ENCODE results near the gene CEP164.
"Not testable (repeated sequence)": the region's sequence is repeated elsewhere in the genome, so short reads cannot be mapped to it uniquely, and the experiment has no call there.

The CEP164 gene

DNA sequence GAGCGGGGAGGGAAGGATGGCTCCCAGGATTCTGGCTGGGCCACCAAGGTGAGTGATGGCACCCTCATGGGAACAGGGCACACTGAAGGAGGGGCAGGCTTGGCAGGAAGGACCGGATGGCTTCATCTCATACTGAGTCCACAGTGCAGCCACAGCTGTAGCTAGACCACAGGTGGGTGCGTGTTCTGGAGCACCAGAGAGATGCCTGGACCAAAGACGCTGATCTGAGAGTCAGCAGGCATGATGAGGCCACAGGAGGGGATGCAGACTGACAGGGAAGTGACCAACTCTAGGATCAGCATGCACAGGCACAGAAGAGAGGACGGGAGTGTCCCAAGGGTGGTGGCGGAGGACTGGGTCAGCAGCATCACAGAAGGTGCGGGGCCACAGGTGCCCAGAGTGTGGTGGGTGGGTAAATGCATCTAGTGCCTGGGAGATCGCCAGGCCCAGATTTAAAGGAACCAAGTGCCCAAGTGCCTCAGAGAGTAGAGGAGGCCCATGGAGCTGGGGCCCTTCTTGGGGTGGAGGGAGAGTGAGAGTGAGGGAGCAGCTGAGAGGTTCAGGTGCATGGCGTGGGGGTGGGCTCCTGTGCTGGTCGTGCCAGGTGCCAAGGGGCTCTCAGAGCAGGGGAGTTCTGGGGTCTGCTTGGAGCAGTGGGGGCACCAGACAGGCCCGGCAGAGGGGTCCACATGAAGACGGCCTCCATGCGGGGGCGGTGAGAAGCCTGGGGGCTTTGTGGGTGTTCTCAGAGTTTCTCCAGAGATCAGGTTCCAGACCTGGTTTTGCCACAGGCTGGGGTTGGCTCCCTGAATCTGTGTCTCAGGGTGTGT is 113.7 kb downstream of the CEP164 start:
- no peak for DNase-seq (ENCODE audit: low read depth)

DNA sequence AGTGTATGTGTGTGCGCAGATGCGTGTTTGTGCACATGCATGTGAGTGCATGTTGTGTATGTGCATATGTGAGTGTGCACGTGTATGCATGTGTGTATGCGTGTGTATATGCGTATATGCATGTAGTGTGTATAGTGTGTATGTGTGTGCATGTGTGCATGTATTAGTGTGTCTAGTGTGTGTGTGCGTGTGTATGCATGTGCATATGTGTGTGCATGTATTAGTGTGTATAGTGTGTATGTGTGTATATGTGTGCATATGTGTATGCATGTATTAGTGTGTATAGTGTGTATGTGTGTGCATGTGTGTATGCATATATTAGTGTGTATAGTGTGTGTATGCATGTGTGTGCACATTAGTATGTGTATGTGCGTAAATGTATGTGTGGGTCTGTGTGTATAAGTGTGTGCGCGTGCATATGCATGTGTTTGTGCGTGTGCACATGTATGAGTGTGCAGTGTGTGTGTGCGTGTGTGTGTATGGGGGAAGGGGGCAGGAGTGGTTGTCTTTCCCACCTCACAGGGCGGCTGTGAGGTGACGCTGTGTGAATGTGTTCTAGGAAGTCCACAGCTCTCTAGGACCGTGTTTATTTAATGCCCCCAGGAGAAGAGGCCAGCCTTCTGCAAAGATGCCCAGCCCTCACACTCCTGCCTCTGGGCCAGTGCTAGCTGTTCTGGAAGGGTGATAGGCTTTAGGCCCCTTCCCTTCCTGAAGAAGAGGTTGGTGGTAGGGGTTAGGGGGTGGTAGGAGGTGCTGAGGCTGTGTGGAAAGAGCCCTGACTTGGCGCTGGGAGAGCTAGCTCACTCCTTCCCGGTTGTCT is 114.6 kb downstream of the CEP164 start:
- DNase-seq (ENCODE audit: low read depth): no peak

DNA sequence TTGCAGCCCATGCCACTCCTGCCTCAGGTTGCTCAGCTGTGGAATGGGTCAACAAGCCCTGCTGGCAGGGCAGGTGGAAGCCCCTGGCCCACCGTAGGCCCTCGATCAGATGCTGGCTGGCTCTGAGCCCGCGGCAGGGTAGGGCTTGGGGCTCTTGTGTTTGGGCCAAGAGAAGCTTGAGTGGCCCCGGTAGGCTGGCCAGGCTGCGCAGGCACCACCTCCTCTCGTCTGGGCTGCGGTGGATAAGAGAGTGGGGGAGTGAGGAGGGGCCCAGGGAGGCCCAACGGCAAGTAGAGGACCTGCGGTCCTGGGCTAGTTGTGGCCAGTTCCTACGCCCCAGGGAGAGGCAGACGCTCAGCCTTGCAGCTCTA is 115.2 kb downstream of the CEP164 start:
- DNase-seq (ENCODE audit: low read depth): no peak

DNA sequence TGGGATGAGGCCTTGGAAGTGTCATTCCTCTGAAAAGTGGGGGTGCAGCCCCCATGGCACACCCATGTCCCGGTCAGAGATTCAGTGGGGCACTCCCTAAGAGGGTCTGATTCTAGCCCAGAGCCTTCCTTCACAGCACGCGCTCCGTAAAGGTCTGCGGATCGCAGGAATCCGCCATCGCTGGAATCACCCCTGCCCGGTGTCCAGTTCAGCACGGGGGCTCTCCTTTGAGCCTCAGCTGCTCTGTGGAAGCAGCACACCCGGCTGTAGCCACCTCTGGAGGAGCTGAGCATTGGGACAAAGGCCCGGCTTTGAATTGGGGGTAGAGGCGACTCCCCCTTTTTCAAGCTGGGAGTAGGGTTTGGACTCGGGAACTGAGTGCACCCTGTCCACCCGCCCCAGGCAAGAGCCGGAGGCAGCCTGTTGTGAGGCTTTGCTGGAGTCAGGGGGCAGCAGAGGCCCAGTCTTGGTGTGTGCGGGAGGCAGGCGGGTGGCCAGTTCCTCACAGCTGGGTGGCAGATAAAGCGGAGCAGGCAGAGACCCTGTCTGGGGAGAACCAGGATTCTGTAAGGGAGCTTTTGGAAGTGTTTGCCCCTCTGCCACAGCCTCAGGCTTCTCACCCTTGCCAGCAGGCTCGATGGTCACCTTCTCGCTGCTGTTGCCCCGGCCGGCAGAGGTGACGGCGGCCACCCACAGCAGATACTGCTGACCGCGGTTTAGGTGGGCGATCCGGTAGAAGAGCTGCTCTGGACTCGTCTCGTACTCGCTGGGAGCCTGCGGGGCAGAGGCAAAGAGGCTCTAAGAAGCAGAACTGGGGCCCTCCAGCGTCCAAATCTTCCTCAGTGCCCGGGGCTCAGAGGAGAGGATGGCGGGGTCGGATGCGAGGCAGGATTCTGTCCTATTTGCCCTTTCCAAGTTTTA is 115.9 kb downstream of the CEP164 start:
- DNase-seq (ENCODE audit: low read depth): no peak

DNA sequence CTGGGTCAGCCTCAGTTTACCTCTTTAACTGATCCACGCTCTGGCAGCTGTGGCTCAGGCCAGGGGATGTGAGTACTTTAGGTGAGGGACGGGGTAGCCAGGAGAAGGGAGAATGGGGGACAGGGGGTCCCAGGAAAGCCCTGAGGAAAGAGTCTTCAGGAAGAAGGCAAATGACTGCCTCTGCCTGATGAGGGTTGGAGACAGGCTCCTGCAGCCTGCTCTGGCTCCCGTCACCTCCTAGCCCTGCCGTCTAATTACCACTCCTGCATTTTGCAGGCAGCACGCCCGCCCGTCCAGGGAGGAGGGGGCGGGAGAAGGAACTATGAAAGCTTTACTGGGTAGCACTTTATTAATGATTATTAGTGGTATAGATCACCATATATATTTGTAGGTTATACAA is 116.6 kb downstream of the CEP164 start:
- DNase-seq (ENCODE audit: low read depth): no peak

DNA sequence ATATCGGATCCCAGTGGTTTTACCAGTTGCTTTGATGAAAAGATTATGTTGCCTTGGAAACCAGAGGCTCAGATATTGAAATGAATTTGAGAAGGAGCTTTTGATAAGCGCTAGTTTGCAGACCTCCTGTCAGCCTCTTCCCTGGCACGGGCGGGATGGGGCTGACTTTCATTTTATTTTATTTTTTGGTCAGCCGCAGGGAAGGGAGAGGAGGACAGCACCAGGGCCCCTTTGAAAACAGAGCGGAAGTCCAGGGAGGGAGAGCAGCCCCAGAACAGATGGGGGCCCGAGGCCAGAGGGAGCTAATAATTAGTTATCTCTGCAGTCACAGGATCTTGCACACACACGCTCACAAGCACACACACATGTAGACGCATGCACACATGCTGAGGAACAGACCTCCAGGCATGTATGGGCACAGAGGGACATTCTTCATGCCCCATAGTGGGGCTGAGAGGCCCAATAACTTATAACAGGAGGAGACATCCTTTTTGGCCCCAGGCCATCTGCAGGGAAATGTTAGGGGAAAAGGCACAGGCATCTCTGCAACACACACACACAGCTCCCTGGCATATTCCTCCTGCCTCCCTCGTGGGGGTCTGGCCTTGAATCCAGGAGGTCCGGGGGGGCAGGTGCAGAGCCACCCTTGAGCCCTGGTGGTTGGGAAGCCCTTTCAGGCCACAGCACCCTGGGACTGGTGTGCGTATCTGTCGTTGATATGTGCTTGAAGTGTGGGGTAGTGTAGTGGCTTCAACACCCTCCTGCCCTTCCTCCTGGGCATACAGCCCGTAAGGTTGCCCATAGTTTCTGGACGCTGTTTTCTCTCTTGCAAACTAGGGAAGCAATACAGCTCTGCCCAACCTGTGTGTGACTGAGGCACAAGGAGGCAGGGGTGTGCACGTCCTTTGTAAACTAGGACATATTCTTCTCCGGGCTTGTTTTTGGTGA is 117.3 kb downstream of the CEP164 start:
- no peak for DNase-seq (ENCODE audit: low read depth)

DNA sequence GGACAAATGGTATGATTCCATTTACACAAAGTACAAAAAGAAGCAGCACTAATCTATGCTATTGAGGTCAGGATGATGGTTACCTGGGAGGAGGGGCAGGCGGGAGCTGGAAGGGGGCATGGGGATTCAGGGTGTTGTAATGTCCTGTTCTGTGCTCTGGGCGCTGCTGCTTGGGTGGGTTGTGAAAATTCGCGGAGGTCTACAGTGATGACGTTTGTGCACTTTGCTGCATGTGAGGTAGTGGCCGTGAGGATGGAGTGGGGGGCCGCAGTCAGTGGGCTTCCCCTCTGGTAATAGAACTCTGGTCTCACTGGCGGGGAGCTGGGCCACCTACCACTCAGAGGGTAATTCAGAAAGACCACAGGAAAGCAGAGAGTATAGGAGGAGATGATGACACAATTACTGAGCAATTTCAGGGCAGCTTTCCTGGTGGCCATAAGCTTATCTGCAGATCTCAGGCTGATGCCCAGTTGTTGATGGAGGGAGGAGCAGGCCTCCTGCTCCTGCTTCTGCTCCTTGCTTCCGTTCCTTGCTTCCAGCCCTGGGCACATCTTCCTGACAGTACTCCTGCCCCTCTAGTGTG is 121.5 kb downstream of the CEP164 start:
- DNase-seq (ENCODE audit: low read depth): no peak

DNA sequence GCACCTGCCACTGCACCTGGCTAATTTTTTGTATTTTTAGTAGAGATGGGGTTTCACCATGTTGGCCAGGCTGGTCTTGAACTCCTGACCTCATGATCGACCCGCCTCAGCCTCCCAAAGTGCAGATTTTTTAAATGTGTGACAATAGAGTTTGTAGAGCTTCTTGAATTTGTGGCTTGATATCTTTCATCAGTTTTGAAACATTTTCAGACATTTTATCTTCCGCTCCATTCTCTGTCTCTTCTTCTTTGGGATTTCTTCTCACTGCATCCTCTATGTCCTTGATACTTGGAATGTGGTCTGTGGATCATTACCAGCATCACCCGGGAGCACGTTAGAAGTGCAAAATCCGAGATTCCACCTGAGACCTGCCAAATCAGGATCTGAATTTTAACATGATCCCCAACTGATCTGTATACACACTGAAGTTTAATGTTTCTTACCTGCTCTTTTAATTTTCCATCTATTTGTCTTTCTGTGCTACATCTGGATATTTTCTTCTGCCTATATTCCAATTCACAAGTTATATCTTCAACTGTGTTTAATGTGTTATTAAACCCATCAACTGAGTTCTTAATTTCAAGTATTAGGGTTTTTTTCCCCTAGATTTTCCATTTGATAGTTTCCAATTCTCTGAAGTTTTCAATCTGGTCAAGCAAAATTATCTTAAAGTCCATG is 126.4 kb downstream of the CEP164 start:
- no peak for DNase-seq (ENCODE audit: low read depth)

DNA sequence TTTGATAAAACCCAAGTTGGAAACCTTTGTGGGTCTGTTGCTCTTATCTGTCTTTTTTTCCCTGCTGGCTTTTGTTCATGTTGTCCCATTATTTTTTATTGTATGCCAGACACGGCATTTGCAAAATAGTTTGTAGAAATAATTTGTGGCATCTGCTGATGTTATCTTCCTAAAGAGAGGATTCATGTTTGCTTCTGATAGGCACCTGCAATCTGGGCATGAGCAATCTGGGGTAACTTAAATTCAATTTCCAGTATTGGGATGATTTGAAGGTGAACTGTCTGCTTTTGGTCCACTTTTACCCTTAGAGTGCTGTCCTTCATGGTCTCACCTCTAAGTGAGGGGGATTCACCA is 126.9 kb downstream of the CEP164 start:
- no peak for DNase-seq (ENCODE audit: low read depth)

DNA sequence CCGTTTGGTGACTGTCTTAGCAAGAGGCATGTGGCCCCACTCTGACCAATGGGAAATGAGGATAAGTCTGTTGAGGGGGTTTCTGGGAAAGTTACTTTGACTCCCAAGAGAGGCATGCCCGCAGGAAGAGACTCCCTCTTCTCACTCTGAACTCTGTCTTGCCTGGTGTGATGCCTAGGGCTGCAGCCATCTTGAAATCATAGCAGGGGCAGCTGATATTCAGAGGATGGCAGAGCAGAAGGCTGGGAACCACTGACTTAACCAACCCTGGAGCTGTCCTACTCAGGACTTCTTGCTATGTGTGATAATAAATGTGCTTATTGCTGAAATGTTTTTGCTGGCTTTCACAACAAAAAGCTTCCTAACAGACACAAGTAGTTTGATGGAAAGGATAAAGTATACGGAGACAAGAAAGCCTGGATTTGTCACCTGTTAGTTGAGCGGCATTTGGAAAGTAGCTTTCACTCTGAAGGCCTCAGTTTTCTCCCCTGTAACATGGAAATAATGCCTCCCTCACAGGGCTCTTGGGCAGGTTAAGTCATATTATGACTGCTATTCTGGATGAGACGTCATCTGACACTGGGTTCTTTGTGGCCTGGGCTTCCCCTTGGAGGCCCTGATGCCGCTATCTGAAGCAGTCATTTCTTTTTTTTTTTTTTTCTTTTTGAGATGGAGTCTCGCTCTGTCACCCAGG is 128.5 kb downstream of the CEP164 start:
- DNase-seq (ENCODE audit: low read depth): no peak

DNA sequence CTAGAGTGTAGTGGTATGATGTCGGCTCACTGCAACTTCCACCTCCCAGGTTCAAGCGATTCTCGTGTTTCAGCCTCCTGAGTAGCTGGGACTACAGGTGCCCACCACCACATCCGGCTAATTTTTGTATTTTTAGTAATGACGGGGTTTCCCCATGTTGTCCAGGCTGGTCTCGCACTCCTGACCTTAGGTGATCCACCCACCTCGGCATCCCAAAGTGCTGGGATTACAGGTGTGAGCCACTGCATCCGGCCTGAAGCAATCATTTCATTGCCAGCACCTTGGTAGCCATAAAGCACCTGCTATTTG is 129.0 kb downstream of the CEP164 start:
- DNase-seq (ENCODE audit: low read depth): not testable (repeated sequence)

DNA sequence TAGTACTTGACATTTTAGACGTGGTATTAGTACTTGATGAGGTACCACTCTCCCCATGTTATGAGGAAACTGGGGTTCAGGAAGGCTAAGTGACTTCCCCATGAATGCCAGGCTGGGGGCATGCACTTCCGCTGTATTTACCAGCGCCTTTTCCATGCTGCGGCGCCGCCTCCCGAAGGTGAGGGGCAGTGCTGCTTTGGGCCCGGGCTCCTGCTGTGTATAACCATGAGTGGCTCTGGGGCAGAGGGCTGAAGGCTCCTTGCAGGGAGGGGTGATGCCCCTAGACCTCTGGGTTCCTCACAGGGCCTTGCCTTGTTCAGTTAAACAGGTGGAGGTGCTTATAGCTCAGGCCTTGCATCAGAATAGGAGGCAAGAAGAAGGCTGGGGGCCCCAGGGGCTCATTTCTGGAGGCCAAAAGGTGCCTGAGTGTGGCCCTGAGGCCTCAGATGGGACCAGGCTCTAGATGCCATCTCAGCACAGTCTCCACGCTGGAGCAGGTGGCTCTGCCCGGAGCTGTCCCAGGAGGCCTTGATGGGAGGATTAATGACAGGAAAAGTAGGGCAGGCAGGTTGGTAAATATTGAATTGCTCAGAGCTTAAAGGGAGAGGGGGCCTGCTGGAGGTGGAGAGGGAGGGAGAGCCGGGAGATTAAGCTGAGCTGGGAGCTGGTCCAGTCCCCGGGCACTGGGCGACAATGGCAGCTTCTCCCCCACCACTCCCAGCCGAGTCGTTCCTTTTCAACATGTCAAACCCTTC is 129.6 kb downstream of the CEP164 start:
- DNase-seq (ENCODE audit: low read depth): no peak

DNA sequence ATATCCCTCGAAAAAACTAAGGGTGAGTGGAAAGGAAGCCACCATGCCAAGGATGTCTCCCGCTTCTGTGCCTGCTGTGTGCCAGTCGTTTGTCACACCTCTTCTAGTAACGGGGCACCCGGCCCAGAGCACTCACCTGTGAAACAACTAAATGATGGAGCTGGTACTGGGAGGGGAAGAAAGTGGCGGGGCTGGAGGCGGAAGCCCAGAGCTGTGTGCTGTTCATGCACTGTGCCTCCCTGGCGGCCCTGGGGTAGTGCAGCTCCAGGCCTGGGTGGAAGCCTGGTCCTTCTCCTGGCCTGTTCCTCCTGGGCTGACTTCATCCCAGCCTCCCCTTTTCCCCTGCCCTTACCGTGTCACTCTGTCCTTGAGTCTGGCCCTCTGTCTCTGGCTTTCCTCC is 130.2 kb downstream of the CEP164 start:
- no peak for DNase-seq (ENCODE audit: low read depth)

DNA sequence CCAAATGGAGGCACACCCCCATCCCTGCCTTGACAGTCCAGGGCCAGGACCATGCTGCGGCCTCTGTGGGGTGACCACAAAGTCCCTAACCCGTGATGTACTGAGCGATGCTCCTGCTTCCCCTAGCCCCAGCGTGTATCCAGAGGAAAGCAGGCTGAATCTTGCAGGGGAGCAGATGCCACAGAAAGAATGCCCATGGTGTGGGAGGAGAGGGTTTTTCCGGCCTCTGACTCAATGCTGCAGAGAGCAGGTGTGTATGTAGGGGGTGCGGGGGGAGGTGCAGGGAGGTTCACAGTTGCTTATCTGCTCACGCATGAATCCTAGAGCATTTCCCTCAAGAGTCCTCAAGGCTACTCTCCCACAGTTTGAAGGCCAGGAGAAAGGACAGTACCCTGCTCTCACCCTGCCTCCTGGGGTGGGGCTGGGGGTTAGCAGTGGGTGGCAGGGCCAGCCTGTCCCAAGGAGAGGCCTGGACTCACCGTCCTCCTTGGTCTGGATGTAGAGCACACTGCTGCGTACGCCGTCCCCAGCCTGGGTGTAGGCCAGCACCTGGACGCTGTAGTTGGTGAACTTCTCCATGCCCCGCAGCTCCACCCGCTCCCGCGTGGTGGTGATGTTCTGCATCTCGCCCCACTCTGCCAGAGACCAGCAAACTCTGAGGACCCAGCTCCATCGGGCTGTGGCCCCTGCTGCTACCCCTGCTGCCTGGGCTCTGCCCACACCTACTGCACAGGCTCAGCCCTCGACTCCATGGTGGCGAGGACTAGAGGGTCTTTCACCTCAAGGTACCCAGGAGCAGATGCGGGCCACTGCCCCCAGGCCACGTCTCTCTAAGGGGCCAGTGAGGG is 130.8 kb downstream of the CEP164 start:
- no peak for DNase-seq (ENCODE audit: low read depth)

DNA sequence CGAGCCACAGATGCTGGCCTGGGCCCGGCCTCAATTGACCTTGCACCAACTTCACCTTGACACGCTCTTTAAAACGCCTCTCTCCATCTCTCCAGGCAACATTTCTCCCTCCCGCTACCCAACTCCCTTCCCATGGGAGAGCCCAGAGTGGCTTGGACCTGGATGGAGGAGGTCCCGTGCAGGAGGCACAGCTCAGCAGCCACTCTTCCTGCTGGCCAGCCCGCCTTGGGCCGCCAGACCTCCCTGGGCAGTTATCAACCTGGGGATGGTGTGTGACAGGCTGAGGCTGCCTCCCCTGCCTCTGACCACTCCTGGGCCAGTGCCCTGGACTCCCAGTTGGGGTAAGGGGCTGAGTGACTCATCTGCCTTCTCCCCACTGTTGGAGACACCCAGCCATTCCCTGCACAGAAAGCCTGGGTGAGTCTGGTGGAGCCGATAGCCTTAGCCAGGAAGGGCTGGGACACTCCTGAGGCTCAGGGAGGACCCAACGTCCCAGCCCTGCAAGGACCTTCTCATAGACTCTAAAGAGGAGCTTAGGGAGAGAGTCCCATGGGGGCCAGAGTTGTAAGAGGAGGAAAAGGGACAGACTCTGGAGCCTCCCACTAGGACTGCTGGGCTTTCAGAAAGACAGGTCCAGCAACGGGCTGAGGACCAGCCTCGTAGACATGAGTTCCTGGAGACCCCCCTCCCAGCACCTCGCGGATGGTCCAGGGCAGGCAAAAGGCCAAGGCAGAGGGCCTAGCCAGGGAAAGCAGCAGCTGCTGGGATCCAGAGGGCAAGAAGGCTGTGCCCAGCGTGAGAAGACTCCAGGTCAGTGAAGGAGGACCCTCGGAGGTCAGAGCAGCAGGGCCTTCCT is 131.7 kb downstream of the CEP164 start:
- DNase-seq (ENCODE audit: low read depth): no peak

DNA sequence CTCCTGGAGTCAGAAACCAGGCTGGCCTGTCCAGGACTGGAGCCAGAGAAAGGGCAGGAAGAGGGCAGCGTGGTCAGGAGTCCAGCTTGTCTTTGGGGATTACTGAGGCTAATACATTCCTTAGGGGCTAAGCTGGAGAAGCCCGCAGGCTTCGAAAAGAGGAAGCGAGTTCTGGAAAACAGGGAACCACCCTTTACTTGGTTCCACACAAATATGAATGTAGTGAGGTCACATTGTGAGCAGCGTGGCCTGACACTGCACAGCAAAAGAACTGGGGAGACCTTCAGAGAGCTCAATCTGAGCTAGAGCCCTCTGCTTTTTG is 132.3 kb downstream of the CEP164 start:
- DNase-seq (ENCODE audit: low read depth): no peak

All from T follicular helper cell (primary cell).